GM12878 (cell line): ENCODE measurements around the gene MAML2. TPM values are rescaled to one million over a fixed set of nuclear protein-coding genes. Genes with fewer than 3 reads are reported as not detected.

Experiments
- ATAC-seq: fragments of 200-7000 bp; cut with Tn5 transposase; 3 replicates; pipeline ENCODE4 v1.9.1; 2020; ENCODE audit warnings: mild to moderate bottlenecking, moderate library complexity
- BruUV-seq: library from RNA; stranded (reverse); fragments of 400-500 nt; replicated peaks from 2 replicates; lab custom pipeline; 2021; lab: Mats Ljungman, UMichigan
- CTCF ChIA-PET: fragments of 300-600 bp; sonication (Branson Sonifier 250); formaldehyde crosslinking; extraction: SDS; loops from one replicate; lab custom pipeline; 2021; ENCODE audit warnings: inconsistent platforms; lab: Yijun Ruan, JAX
- POLR2A ChIA-PET: fragments of 350-600 bp; formaldehyde crosslinking; extraction: SDS; loops from one replicate; lab custom pipeline; 2021; ENCODE audit warnings: inconsistent platforms; lab: Charles Lee
- RAD21 ChIA-PET: fragments of 300-600 bp; sonication (Branson Sonifier 250); formaldehyde crosslinking; loops from one replicate; lab custom pipeline; 2023; ENCODE audit warnings: antibody characterized with exemption; ENCODE audit not compliant: unreplicated experiment; lab: Charles Lee
- SMC1A ChIA-PET: fragments of 300-600 bp; sonication (Branson Sonifier 250); formaldehyde crosslinking; loops from one replicate; lab custom pipeline; 2023; ENCODE audit not compliant: unreplicated experiment, uncharacterized antibody; lab: Charles Lee
- DNase-seq: peaks from one replicate; pipeline ENCODE4 v3.0.0-alpha.2; 2011; ENCODE audit warnings: low read depth, low spot score
- FAIRE-seq: peaks from 3 replicates; lab custom pipeline; 2011; peaks lifted over from hg19 to GRCh38; lab: Jason Lieb, UNC
- H2AFZ ChIP-seq: 2 replicates; pipeline ENCODE4 v1.6.0; 2011; ENCODE audit warnings: low read depth, low read length, control low read depth; ENCODE audit not compliant: control insufficient read depth
- H3K27ac ChIP-seq: 2 replicates; pipeline ENCODE4 v1.5.1; 2011; ENCODE audit warnings: control low read depth; ENCODE audit not compliant: control insufficient read depth, insufficient read depth
- H3K27me3 ChIP-seq, 2 experiments: replicated peaks in 1 of 2; 2 replicates each; pipeline versions ENCODE4 v1.6.0 to v1.6.1; 2011; ENCODE audit warnings: low read length in 1 of 2; ENCODE audit not compliant: control insufficient read depth in 2 of 2, insufficient read depth in 2 of 2
- H3K36me3 ChIP-seq, 2 experiments: 2 replicates each; pipeline ENCODE4 v1.5.1; 2011; ENCODE audit warnings: low read length in 1 of 2; ENCODE audit not compliant: control insufficient read depth in 2 of 2, insufficient read depth in 2 of 2
- H3K4me1 ChIP-seq: 2 replicates; pipeline ENCODE4 v1.6.1; 2011; ENCODE audit warnings: mild to moderate bottlenecking, low read length, moderate library complexity, mixed read lengths; ENCODE audit not compliant: control insufficient read depth, insufficient read depth
- H3K4me2 ChIP-seq: 2 replicates; pipeline ENCODE4 v1.6.0; 2011; ENCODE audit warnings: control low read depth; ENCODE audit not compliant: control insufficient read depth, insufficient read depth
- H3K4me3 ChIP-seq: fragments of 200-600 bp; sonication (generic); 2 replicates; pipeline ENCODE4 v1.5.1; 2016
- H3K79me2 ChIP-seq: 2 replicates; pipeline ENCODE4 v1.6.0; 2011; ENCODE audit warnings: low read length; ENCODE audit not compliant: control insufficient read depth, insufficient read depth
- H3K9ac ChIP-seq: 2 replicates; pipeline ENCODE4 v1.8.0; 2011; ENCODE audit warnings: low read length, control low read depth, mixed read lengths; ENCODE audit not compliant: control insufficient read depth, insufficient read depth
- H3K9me3 ChIP-seq: replicated peaks from 3 replicates; pipeline ENCODE4 v1.5.1; 2011; ENCODE audit warnings: mild to moderate bottlenecking, low read length; ENCODE audit not compliant: control insufficient read depth, insufficient read depth
- H4K20me1 ChIP-seq: 2 replicates; pipeline ENCODE4 v1.6.0; 2011; ENCODE audit not compliant: control insufficient read depth, insufficient read depth
- BMI1 ChIP-seq: fragments of 450-650 bp; IDR thresholded peaks from 2 replicates; pipeline ENCODE4 v1.6.1; 2016; ENCODE audit warnings: mild to moderate bottlenecking, moderate library complexity, borderline replicate concordance
- CEBPZ ChIP-seq: fragments of 150-350 bp; IDR thresholded peaks from 2 replicates; pipeline ENCODE4 v1.6.1; 2016; ENCODE audit warnings: low read depth, low read length
- EP300 ChIP-seq, 2 experiments: fragments of 150-350 bp in 1 of 2; IDR thresholded peaks; 2 replicates each; pipeline ENCODE4 v1.6.1; 2011 to 2012; ENCODE audit warnings: low read depth in 2 of 2, low read length in 2 of 2, borderline replicate concordance in 1 of 2, improper control_type of control experiment in 1 of 2, inconsistent platforms in 1 of 2; ENCODE audit not compliant: control insufficient read depth in 1 of 2
- ESRRA ChIP-seq: IDR thresholded peaks from 2 replicates; pipeline ENCODE4 v1.6.1; 2012; ENCODE audit warnings: mild to moderate bottlenecking, low read length, improper control_type of control experiment
- GABPA ChIP-seq: IDR thresholded peaks from 2 replicates; pipeline ENCODE4 v1.6.1; 2014; ENCODE audit warnings: antibody characterized with exemption, low read depth, mild to moderate bottlenecking, inconsistent platforms
- IKZF2 ChIP-seq, 2 experiments: fragments of 450-650 bp; IDR thresholded peaks; 2 replicates each; pipeline ENCODE4 v1.6.1; 2017; ENCODE audit warnings: mild to moderate bottlenecking in 2 of 2, moderate library complexity in 2 of 2
- IRF4 ChIP-seq: IDR thresholded peaks from 2 replicates; pipeline ENCODE4 v1.6.1; 2011; ENCODE audit warnings: low read depth, low read length
- KAT2A ChIP-seq: conservative IDR thresholded peaks from 2 replicates; pipeline ENCODE4 v1.6.1; 2011; ENCODE audit warnings: low read depth, low read length; ENCODE audit not compliant: control insufficient read depth
- MAX ChIP-seq: IDR thresholded peaks from 2 replicates; pipeline ENCODE4 v1.6.1; 2012; ENCODE audit warnings: low read depth, low read length, improper control_type of control experiment
- NKRF ChIP-seq: fragments of 450-650 bp; conservative IDR thresholded peaks from 2 replicates; pipeline ENCODE4 v1.6.1; 2017; ENCODE audit warnings: mild to moderate bottlenecking, moderate library complexity
- NR2C1 ChIP-seq: fragments of 450-650 bp; IDR thresholded peaks from 2 replicates; pipeline ENCODE4 v1.6.1; 2017; ENCODE audit warnings: antibody characterized with exemption, mild to moderate bottlenecking, moderate library complexity
- RBBP5 ChIP-seq: fragments of 200-600 bp; sonication (generic); conservative IDR thresholded peaks from 2 replicates; pipeline ENCODE4 v1.6.1; 2016
- RCOR1 ChIP-seq: conservative IDR thresholded peaks from 2 replicates; pipeline ENCODE4 v1.6.1; 2012; ENCODE audit warnings: low read depth, low read length, improper control_type of control experiment
- WGBS: methylation state at CpG from one replicate; pipeline ENCODE4 v1.1.6; 2016; ENCODE audit warnings: low lambda C conversion rate; ENCODE audit not compliant: insufficient replicate concordance, insufficient coverage; ENCODE audit errors: missing lambda C conversion rate; 5-methylcytosine and 5-hydroxymethylcytosine counted together
- in situ Hi-C: fragments of 300-500 bp; cut with MboI; formaldehyde crosslinking; loops from 9 replicates; pipeline ENCODE4 v1.14.3; 2018; ENCODE audit warnings: mixed read lengths
- intact Hi-C: fragments of 100-400 bp; cut with micrococcal nuclease; formaldehyde crosslinking; loops from one replicate; pipeline ENCODE4 v1.14.2; 2022; ENCODE audit not compliant: unreplicated experiment
- polyA plus RNA-seq, 11 experiments: library from polyadenylated mRNA; depleted of rRNA in 4 of 11; unstranded in 6 of 11; stranded (reverse) in 5 of 11; fragments of >200 nt; fragmentation: Nextera tagmentation in 4 of 11; fragmentation: Illumina TruSeq in 1 of 11; extraction: Ambion mirVana in 4 of 11; extraction: Trizol in 1 of 11; gene quantifications; 1 replicate in 1 of 11; 2 replicates in 10 of 11; pipeline versions ENCODE4 v1.2.1 to v1.2.3, GENCODE V29; 2011 to 2016; ENCODE audit warnings: inconsistent platforms in 2 of 11, missing spikeins in 2 of 11, low read depth in 1 of 11
- total RNA-seq, 4 experiments: library from RNA; depleted of rRNA in 3 of 4; stranded (reverse); fragments of >200 nt in 3 of 4; fragmentation: Illumina TruSeq in 1 of 4; extraction: Trizol in 1 of 4; gene quantifications; 2 replicates each; pipeline versions ENCODE4 v1.2.1 to v1.2.3, GENCODE V29; 2013 to 2021

MAML2 gene
- total and polyA plus RNA-seq, 10 of the 15 experiments (the other 5 are each of a cell fraction or from before 2014, with no cell fraction given), result 2.5 to 15.1 (median 12.0) TPM

- WGBS, result 96% methylated on average over 3 of the region's 3 CpGs
- H3K4me2 ChIP-seq, result no peak overlapping the region
- FAIRE-seq (no peak), DNase-seq (no peak), ATAC-seq (no peak)
- CTCF ChIA-PET, result interaction anchor here (1.0 to 1.5 kb wide), 4 partner anchors 20 to 308 kb away, joined by 3 to 6 read pairs (median 4); partner anchors contain the start of gene MAML2
- no peak overlapping the region for H3K27ac ChIP-seq
- H3K4me1 ChIP-seq, result peaks cover 7% of the 10 kb centered on the region
- H3K79me2 ChIP-seq, result no peaks in the 10 kb centered on the region; the same call in 1 of the 2 replicates
- RAD21 ChIA-PET, result no interaction called here
- no peak overlapping the region for H2AFZ ChIP-seq
- H3K36me3 ChIP-seq, result no peaks in the 10 kb centered on the region
- in situ Hi-C loops, result no loop called here
- H3K9ac ChIP-seq, result no peak overlapping the region
- H3K9me3 ChIP-seq, result no peaks in the 10 kb centered on the region
- H3K4me3 ChIP-seq, result no peak overlapping the region
- no TSS peak for BruUV-seq
- H4K20me1 ChIP-seq, result no peaks in the 10 kb centered on the region
- POLR2A ChIA-PET, result no interaction called here
- TF ChIP-seq MAX (no peak), BMI1 (no peak), ESRRA (no peak), IKZF2 (IDR thresholded peaks at IDR 0.05) (no peak), IRF4 (no peak), CEBPZ (no peak), GABPA (no peak), EP300 (IDR thresholded peaks at IDR 0.05; ENCODE audit: borderline replicate concordance in 1 of 2, control insufficient read depth in 1 of 2, low read depth in 2 of 2, low read length in 2 of 2) (no peak), RCOR1 (no peak), KAT2A (no peak), RBBP5 (no peak), NR2C1 (no peak), NKRF (no peak)
- SMC1A ChIA-PET, result interaction anchor here (0.8 to 3.1 kb wide), 7 partner anchors 11 to 306 kb away, joined by 3 to 12 read pairs (median 6); no protein-coding TSS in a partner anchor
- no peaks in the 10 kb centered on the region for H3K27me3 ChIP-seq
- intact Hi-C loops, result no loop called here
Measured at GRCh38 chr11:96035740-96036078, 307.3 kb downstream of the MAML2 start.
